ENCODE results near the gene GLI3. TPM values are rescaled to one million over a fixed set of nuclear protein-coding genes. Genes with fewer than 3 reads are reported as not detected.

Gene GLI3
- total and polyA plus RNA-seq, 10 of the 15 experiments (the other 5 are each of a cell fraction or from before 2014, with no cell fraction given) = 0.01 TPM; not detected in 8

DNA sequence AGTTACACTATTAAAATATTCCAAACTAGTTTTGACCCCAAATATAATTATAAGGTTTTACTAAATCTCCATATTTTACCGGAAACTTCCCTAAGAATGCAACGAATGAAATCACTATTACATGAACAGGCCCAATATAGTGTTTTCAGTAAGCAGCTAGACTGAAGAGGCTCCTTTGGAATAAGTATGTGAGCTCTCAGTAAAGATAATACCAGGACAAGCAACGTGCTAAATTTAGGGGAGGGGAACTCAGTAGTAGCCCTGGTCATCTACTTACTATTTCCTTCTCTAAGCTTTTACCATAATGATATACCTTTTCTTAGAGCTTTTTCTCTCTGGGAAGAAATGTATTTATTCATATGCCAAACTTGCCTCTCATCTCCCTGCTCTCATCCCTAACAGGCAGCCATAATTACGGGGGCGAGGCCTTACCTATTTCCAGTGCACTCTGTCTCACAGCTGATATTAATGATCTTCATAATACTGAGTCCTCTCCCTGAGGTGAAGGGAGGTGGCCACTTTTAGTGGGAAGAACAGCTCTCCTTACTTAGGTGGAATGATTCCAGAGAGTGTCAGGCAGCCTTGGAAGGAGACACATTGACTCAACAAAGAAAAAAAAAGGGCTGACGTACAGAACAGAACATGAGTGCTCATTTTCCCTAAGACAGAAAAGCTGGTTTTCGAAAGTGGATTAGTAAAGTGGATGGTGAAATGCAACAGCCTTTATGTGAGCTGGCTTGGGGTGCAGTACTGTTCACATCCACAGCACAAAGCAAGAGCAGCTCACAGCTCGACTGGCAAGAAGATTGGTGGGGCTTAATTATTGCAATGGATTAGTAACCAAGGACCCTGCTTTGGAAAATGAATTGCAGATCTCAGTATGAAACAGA lies 165.4 kb downstream of the GLI3 start:
- no peaks in the 10 kb centered on the region for H3K27me3 ChIP-seq (replicated peaks in 1 of 2; ENCODE audit: control insufficient read depth in 2 of 2, insufficient read depth in 2 of 2, low read length in 1 of 2)
- 11% methylated on average over 8 of the region's 8 CpGs for WGBS (ENCODE audit: insufficient coverage, insufficient replicate concordance, low lambda C conversion rate, missing lambda C conversion rate)
- BruUV-seq (replicated peaks) = no TSS peak
- H3K4me3 ChIP-seq = no peak overlapping the region
- intact Hi-C loops (cut with micrococcal nuclease; ENCODE audit: unreplicated experiment) = no loop called here
- ChIA-PET RAD21 (ENCODE audit: unreplicated experiment) (no interaction called here), CTCF (no interaction called here), SMC1A (ENCODE audit: uncharacterized antibody, unreplicated experiment) (no interaction called here), POLR2A (no interaction called here)
- in situ Hi-C loops (cut with MboI) = no loop called here
- H3K4me1 ChIP-seq (ENCODE audit: control insufficient read depth, insufficient read depth, low read length) = no peaks in the 10 kb centered on the region
- DNase-seq (ENCODE audit: low read depth, low spot score) = no peak
- no peak overlapping the region for H2AFZ ChIP-seq (ENCODE audit: control insufficient read depth, low read depth, low read length)
- no peaks in the 10 kb centered on the region for H4K20me1 ChIP-seq (ENCODE audit: control insufficient read depth, insufficient read depth)
- no peak for ATAC-seq
- TF ChIP-seq SREBF1 (IDR thresholded peaks at IDR 0.05; ENCODE audit: low read length) (no peak), NFYB (IDR thresholded peaks at IDR 0.05; ENCODE audit: insufficient read depth, low read depth, low read length) (no peak), BMI1 (IDR thresholded peaks at IDR 0.05; ENCODE audit: borderline replicate concordance) (no peak), ZSCAN29 (IDR thresholded peaks at IDR 0.05) (no peak), RAD21 (IDR thresholded peaks at IDR 0.05; ENCODE audit: insufficient read depth, low read depth, low read length) (no peak), CREM (IDR thresholded peaks at IDR 0.05; ENCODE audit: low read depth) (no peak)
- no peak for FAIRE-seq
- no peaks in the 10 kb centered on the region for H3K79me2 ChIP-seq (ENCODE audit: control insufficient read depth, insufficient read depth, low read length)
- H3K9me3 ChIP-seq (replicated peaks; ENCODE audit: control insufficient read depth, insufficient read depth, low read length) = no peaks in the 10 kb centered on the region
- no peak overlapping the region for H3K27ac ChIP-seq (ENCODE audit: control insufficient read depth, insufficient read depth)
- no peak overlapping the region for H3K4me2 ChIP-seq (ENCODE audit: control insufficient read depth, insufficient read depth)
- no peak overlapping the region for H3K9ac ChIP-seq (ENCODE audit: control insufficient read depth, insufficient read depth, low read length)
- no peaks in the 10 kb centered on the region for H3K36me3 ChIP-seq (ENCODE audit: control insufficient read depth in 2 of 2, insufficient read depth in 2 of 2, low read length in 1 of 2)

GRCh38 chr7:42070068-42070467 lies 166.9 kb downstream of the GLI3 start:
- no TSS peak for BruUV-seq (replicated peaks)
- Histone ChIP-seq H3K4me3 (no peak overlapping the region), H3K36me3 (ENCODE audit: control insufficient read depth in 2 of 2, insufficient read depth in 2 of 2, low read length in 1 of 2) (no peaks in the 10 kb centered on the region), H3K79me2 (ENCODE audit: control insufficient read depth, insufficient read depth, low read length) (no peaks in the 10 kb centered on the region), H4K20me1 (ENCODE audit: control insufficient read depth, insufficient read depth) (no peaks in the 10 kb centered on the region), H3K27ac (ENCODE audit: control insufficient read depth, insufficient read depth) (no peak overlapping the region), H3K9ac (ENCODE audit: control insufficient read depth, insufficient read depth, low read length) (no peak overlapping the region), H3K4me2 (ENCODE audit: control insufficient read depth, insufficient read depth) (no peak overlapping the region), H3K9me3 (replicated peaks; ENCODE audit: control insufficient read depth, insufficient read depth, low read length) (no peaks in the 10 kb centered on the region), H3K27me3 (replicated peaks in 1 of 2; ENCODE audit: control insufficient read depth in 2 of 2, insufficient read depth in 2 of 2, low read length in 1 of 2) (no peaks in the 10 kb centered on the region), H2AFZ (ENCODE audit: control insufficient read depth, low read depth, low read length) (no peak overlapping the region), H3K4me1 (ENCODE audit: control insufficient read depth, insufficient read depth, low read length) (no peaks in the 10 kb centered on the region)
- ChIA-PET CTCF (no interaction called here), SMC1A (ENCODE audit: uncharacterized antibody, unreplicated experiment) (no interaction called here), RAD21 (ENCODE audit: unreplicated experiment) (no interaction called here), POLR2A (no interaction called here)
- no peak for TF ChIP-seq SMAD1 (IDR thresholded peaks at IDR 0.05; ENCODE audit: low read depth, partially characterized antibody)
- TF ChIP-seq USF1 (IDR thresholded peaks at IDR 0.05; ENCODE audit: borderline replicate concordance, extremely low read length, insufficient read depth, low read depth, low read length) = no peak
- no peak for TF ChIP-seq SMAD5 (IDR thresholded peaks at IDR 0.05; ENCODE audit: low read depth)
- no peak for TF ChIP-seq BCL11A (IDR thresholded peaks at IDR 0.05; ENCODE audit: low read depth, low read length)
- no peak for TF ChIP-seq BACH1 (IDR thresholded peaks at IDR 0.05; ENCODE audit: borderline replicate concordance)
- TF ChIP-seq, protein P1, sequence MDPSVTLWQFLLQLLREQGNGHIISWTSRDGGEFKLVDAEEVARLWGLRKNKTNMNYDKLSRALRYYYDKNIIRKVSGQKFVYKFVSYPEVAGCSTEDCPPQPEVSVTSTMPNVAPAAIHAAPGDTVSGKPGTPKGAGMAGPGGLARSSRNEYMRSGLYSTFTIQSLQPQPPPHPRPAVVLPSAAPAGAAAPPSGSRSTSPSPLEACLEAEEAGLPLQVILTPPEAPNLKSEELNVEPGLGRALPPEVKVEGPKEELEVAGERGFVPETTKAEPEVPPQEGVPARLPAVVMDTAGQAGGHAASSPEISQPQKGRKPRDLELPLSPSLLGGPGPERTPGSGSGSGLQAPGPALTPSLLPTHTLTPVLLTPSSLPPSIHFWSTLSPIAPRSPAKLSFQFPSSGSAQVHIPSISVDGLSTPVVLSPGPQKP (IDR thresholded peaks at IDR 0.05; ENCODE audit: low read depth, low read length) = no peak
- no peak for TF ChIP-seq ETV6 (conservative IDR thresholded peaks at IDR 0.05 in 1 of 2, IDR thresholded peaks at IDR 0.05 in 1 of 2; ENCODE audit: borderline replicate concordance in 1 of 2, low read depth in 1 of 2)
- no peak for TF ChIP-seq ESRRA (IDR thresholded peaks at IDR 0.05; ENCODE audit: low read length)
- no peak for TF ChIP-seq ZSCAN29 (IDR thresholded peaks at IDR 0.05)
- FAIRE-seq (no peak), ATAC-seq (no peak), DNase-seq (ENCODE audit: low read depth, low spot score) (no peak)
- intact Hi-C loops (cut with micrococcal nuclease; ENCODE audit: unreplicated experiment) (no loop called here), in situ Hi-C loops (cut with MboI) (no loop called here)
- 55% methylated on average over 2 of the region's 2 CpGs for WGBS (ENCODE audit: insufficient coverage, insufficient replicate concordance, low lambda C conversion rate, missing lambda C conversion rate)

Measured in GM12878 (cell line).